HepG2 (cell line): ENCODE results near the gene RNPEPL1. TPM values are rescaled to one million over a fixed set of nuclear protein-coding genes. Genes with fewer than 3 reads are reported as not detected.

ENCODE experiments used
- ATAC-seq: fragments of 200-7000 bp; cut with Tn5 transposase; 3 replicates; pipeline ENCODE4 v1.9.1; 2020; ENCODE audit warnings: mild to moderate bottlenecking, moderate library complexity
- BruUV-seq: library from RNA; stranded (reverse); fragments of 400-500 nt; replicated peaks from 2 replicates; lab custom pipeline; 2021; lab: Mats Ljungman, UMichigan
- CTCF ChIA-PET: fragments of 300-600 bp; formaldehyde crosslinking; extraction: SDS; loops from one replicate; lab custom pipeline; 2021; ENCODE audit warnings: low total read pairs, inconsistent platforms, low intra/inter-chr PET ratio; lab: Yijun Ruan, JAX
- POLR2A ChIA-PET: fragments of 350-600 bp; sonication (Branson Sonifier 250); formaldehyde crosslinking; loops from one replicate; lab custom pipeline; 2020; ENCODE audit warnings: antibody characterized with exemption, inconsistent platforms; lab: Yijun Ruan, JAX
- DNase-seq: peaks from one replicate; pipeline ENCODE4 v3.0.0-alpha.2; 2015; ENCODE audit warnings: low spot score
- FAIRE-seq: peaks from 3 replicates; lab custom pipeline; 2011; peaks lifted over from hg19 to GRCh38; lab: Jason Lieb, UNC
- H2AFZ ChIP-seq: one replicate; pipeline ENCODE4 v1.6.1; 2011; ENCODE audit warnings: low read length, inconsistent platforms
- H3K27ac ChIP-seq: fragments of 300-600 bp; 3 replicates; pipeline ENCODE4 v1.8.0; 2011; ENCODE audit warnings: mixed run types, mild to moderate bottlenecking, mixed read lengths, low read length, inconsistent platforms; ENCODE audit not compliant: insufficient read depth; ENCODE audit errors: extremely low read length
- H3K27me3 ChIP-seq, 2 experiments: fragments of 200-600 bp in 1 of 2; 2 replicates in 1 of 2; 3 replicates in 1 of 2; pipeline versions ENCODE4 v1.6.0 to v1.8.0; 2011; ENCODE audit warnings: low read length in 2 of 2, mild to moderate bottlenecking in 2 of 2, moderate library complexity in 2 of 2, inconsistent platforms in 1 of 2; ENCODE audit not compliant: insufficient read depth in 2 of 2, control insufficient read depth in 1 of 2
- H3K36me3 ChIP-seq, 2 experiments: fragments of 200-600 bp in 1 of 2; replicated peaks in 1 of 2; 2 replicates in 1 of 2; 3 replicates in 1 of 2; pipeline versions ENCODE4 v1.5.1 to v1.8.0; 2011; ENCODE audit warnings: low read length in 2 of 2, inconsistent platforms in 1 of 2; ENCODE audit not compliant: insufficient read depth in 2 of 2, control insufficient read depth in 1 of 2
- H3K4me1 ChIP-seq: 2 replicates; pipeline ENCODE4 v1.5.1; 2012; ENCODE audit warnings: low read length, inconsistent platforms; ENCODE audit not compliant: insufficient read depth
- H3K4me2 ChIP-seq: 2 replicates; pipeline ENCODE4 v1.6.0; 2011; ENCODE audit warnings: low read depth, low read length, inconsistent platforms
- H3K4me3 ChIP-seq, 3 experiments: fragments of 200-600 bp in 1 of 3; sonication (generic), shearing (Covaris generic) in 1 of 3; replicated peaks in 1 of 3; 2 replicates each; pipeline ENCODE4 v1.5.1; 2011 to 2016; ENCODE audit warnings: low read length in 3 of 3, inconsistent platforms in 2 of 3, low read depth in 2 of 3, mild to moderate bottlenecking in 2 of 3, control low read depth in 1 of 3, mixed read lengths in 1 of 3; ENCODE audit not compliant: insufficient read depth in 1 of 3
- H3K79me2 ChIP-seq: one replicate; pipeline ENCODE4 v1.6.1; 2011; ENCODE audit warnings: low read length, inconsistent platforms; ENCODE audit not compliant: insufficient read depth
- H3K9ac ChIP-seq: 2 replicates; pipeline ENCODE4 v1.6.0; 2011; ENCODE audit warnings: mild to moderate bottlenecking, low read depth, low read length, inconsistent platforms; ENCODE audit not compliant: insufficient read depth
- H3K9me3 ChIP-seq: 2 replicates; pipeline ENCODE4 v1.5.1; 2012; ENCODE audit warnings: mild to moderate bottlenecking, low read length
- H4K20me1 ChIP-seq: 2 replicates; pipeline ENCODE4 v1.6.0; 2011; ENCODE audit warnings: inconsistent platforms, mild to moderate bottlenecking, low read length, moderate library complexity; ENCODE audit not compliant: insufficient read depth
- DZIP1 ChIP-seq: sonication (generic); formaldehyde crosslinking; IDR thresholded peaks from 2 replicates; pipeline ENCODE4 v1.5.0; 2020; ENCODE audit warnings: mild to moderate bottlenecking, missing genetic modification reagents
- POLR2AphosphoS5 ChIP-seq: IDR thresholded peaks from 2 replicates; pipeline ENCODE4 v1.6.1; 2012; ENCODE audit warnings: low read depth, low read length
- PRDM10 ChIP-seq: sonication (generic); formaldehyde crosslinking; IDR thresholded peaks from 2 replicates; pipeline ENCODE4 v1.4.0; 2020; ENCODE audit warnings: low read depth, missing genetic modification reagents
- ZFP1 ChIP-seq: IDR thresholded peaks from 2 replicates; pipeline ENCODE4 v1.6.1; 2016
- ZFP91 ChIP-seq: sonication (generic); formaldehyde crosslinking; IDR thresholded peaks from 2 replicates; pipeline ENCODE4 v1.9.0; 2022; ENCODE audit warnings: missing genetic modification reagents, mild to moderate bottlenecking, borderline replicate concordance
- WGBS: methylation state at CpG from one replicate; pipeline ENCODE4 v1.1.6; 2017; ENCODE audit warnings: low lambda C conversion rate; 5-methylcytosine and 5-hydroxymethylcytosine counted together
- in situ Hi-C: cut with HindIII; loops from 2 replicates; pipeline ENCODE4 v1.10.0; 2017; ENCODE audit warnings: low pct_unique_long_range_greater_than_20kb; ENCODE audit not compliant: extremely low pct_ligation_motif_present
- intact Hi-C: fragments of 100-400 bp; cut with micrococcal nuclease; formaldehyde crosslinking; loops from one replicate; pipeline ENCODE4 v1.10.0; 2022; ENCODE audit not compliant: unreplicated experiment
- polyA plus RNA-seq, 8 experiments: library from polyadenylated mRNA; depleted of rRNA in 3 of 8; stranded (reverse) in 7 of 8; unstranded in 1 of 8; fragments of >200 nt; fragmentation: Illumina TruSeq in 4 of 8; extraction: Trizol in 4 of 8; gene quantifications; 2 replicates each; pipeline versions ENCODE4 v1.2.1 to v1.2.3, GENCODE V29; 2011 to 2016; ENCODE audit warnings: low read depth in 4 of 8, missing spikeins in 1 of 8, mixed read lengths in 1 of 8; ENCODE audit not compliant: insufficient read depth in 1 of 8
- total RNA-seq, 5 experiments: library from RNA; depleted of rRNA; stranded (reverse); fragments of >200 nt; fragmentation: Illumina TruSeq; extraction: Trizol; gene quantifications; 2 replicates each; pipeline ENCODE4 v1.2.3, GENCODE V29; 2016; ENCODE audit warnings: low read depth in 1 of 5

Gene RNPEPL1
- total and polyA plus RNA-seq, 2 of the 13 experiments (the other 11 are each of a cell fraction or from before 2014, with no cell fraction given): 13.0 to 18.0 TPM

GRCh38 chr2:240525802-240526201, 42.5 kb upstream of the RNPEPL1 start (continued):
- TF ChIP-seq PRDM10 (CRISPR knock-in tag) (no peak), DZIP1 (CRISPR knock-in tag) (no peak), ZFP91 (CRISPR knock-in tag) (0 out of 2 replicates have a peak, but pooled peaks have one; percentile 7)

- H3K4me3 ChIP-seq: no peak overlapping the region
- peaks cover 22% of the 10 kb centered on the region for H3K9me3 ChIP-seq
- no peak for ATAC-seq
- no peaks in the 10 kb centered on the region for H3K4me1 ChIP-seq
- intact Hi-C loops (no loop called here), in situ Hi-C loops (loop anchor here (10.0 kb wide), 1 partner anchor 178 kb away; no protein-coding TSS in a partner anchor)
- CTCF ChIA-PET: no interaction called here
- no peaks in the 10 kb centered on the region for H4K20me1 ChIP-seq
- peaks cover 28 to 63% of the 10 kb centered on the region in 2 experiments for H3K36me3 ChIP-seq
- no peak overlapping the region for H3K9ac ChIP-seq
- no peak for FAIRE-seq
- H3K4me2 ChIP-seq: no peak overlapping the region
- BruUV-seq: no TSS peak
- TF ChIP-seq POLR2AphosphoS5 (peak; percentile 1; the same call in 1 of the 2 replicates), ZFP1 (CRISPR knock-in tag) (no peak)
- POLR2A ChIA-PET: no interaction called here
- DNase-seq: no peak
- no peaks in the 10 kb centered on the region for H3K27me3 ChIP-seq
- peaks cover 2% of the 10 kb centered on the region for H3K79me2 ChIP-seq
- no peak overlapping the region for H2AFZ ChIP-seq
- WGBS: 94% methylated on average over 3 of the region's 4 CpGs
- H3K27ac ChIP-seq: no peak overlapping the region
Measured at GRCh38 chr2:240526521-240526920, 41.8 kb upstream of the RNPEPL1 start.
